Bronchial epithelial cell (primary cell): ENCODE results near the gene NR1D1. TPM values are rescaled to one million over a fixed set of nuclear protein-coding genes. Genes with fewer than 3 reads are reported as not detected.

Source experiments
- DNase-seq: peaks from one replicate; pipeline ENCODE4 v3.0.0-alpha.2; 2010; ENCODE audit warnings: low read depth
- FAIRE-seq: peaks from 2 replicates; lab custom pipeline; 2011; peaks lifted over from hg19 to GRCh38; lab: Jason Lieb, UNC
- H3K27me3 ChIP-seq: 2 replicates; pipeline ENCODE4 v1.5.1; 2011; ENCODE audit warnings: low read length; ENCODE audit not compliant: control insufficient read depth, insufficient read depth
- H3K36me3 ChIP-seq: 2 replicates; pipeline ENCODE4 v1.5.1; 2011; ENCODE audit warnings: low read length; ENCODE audit not compliant: control insufficient read depth, insufficient read depth
- H3K4me3 ChIP-seq: 2 replicates; pipeline ENCODE4 v1.5.1; 2011; ENCODE audit warnings: mild to moderate bottlenecking, low read depth, low read length, control low read depth
- total RNA-seq: library from RNA; depleted of rRNA; stranded (reverse); fragments of >200 nt; gene quantifications from 2 replicates; pipeline ENCODE4 v1.2.1, GENCODE V29; 2014
- TF ChIP-seq, protein P1 (sequence below): IDR thresholded peaks from 2 replicates; pipeline ENCODE4 v1.5.1; 2011; ENCODE audit warnings: mild to moderate bottlenecking, moderate library complexity, low read length, control low read depth, inconsistent platforms; ENCODE audit not compliant: insufficient read depth, severe bottlenecking

The NR1D1 gene
- total RNA-seq, 1 donor from 2014 or later = 0.79 TPM

DNA sequence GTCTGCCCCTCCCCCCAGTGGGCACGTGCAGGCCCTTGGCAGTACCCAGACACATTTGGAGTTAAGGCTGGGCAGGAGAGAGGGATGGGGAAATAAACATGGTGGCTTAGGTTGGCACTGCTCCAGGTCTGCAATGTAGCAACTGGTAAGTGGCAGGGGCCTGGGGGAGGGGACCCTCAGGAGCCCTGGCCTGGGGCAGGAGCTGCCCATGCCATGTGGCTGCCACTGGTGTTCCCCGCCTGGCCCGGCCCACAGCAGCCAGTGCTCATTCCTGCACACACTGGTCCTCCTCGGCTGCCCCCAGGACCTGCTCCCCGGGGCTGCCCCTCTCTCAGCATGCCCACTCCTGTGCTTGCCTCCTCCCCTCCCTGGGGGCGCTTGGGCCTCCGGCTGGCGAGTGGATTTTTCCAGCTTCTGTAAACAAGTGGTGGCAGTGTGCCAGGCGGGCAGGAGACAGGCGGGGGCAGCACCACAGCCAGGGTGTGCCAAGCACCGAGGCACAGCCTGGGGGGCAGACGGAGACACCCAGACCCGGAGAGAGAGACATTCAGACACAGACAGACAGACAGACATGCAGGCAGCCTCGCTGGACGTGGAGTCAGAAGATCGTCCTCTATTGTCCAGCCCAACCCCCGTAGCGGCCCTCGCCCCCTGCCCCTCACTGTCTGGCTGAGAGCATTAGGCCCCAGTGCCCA is 28.2 kb downstream of the NR1D1 start:
- Histone ChIP-seq H3K36me3 (no peaks in the 10 kb centered on the region), H3K27me3 (peaks cover 2% of the 10 kb centered on the region), H3K4me3 (no peak overlapping the region)
- FAIRE-seq (no peak), DNase-seq (no peak)
- TF ChIP-seq, protein P1, sequence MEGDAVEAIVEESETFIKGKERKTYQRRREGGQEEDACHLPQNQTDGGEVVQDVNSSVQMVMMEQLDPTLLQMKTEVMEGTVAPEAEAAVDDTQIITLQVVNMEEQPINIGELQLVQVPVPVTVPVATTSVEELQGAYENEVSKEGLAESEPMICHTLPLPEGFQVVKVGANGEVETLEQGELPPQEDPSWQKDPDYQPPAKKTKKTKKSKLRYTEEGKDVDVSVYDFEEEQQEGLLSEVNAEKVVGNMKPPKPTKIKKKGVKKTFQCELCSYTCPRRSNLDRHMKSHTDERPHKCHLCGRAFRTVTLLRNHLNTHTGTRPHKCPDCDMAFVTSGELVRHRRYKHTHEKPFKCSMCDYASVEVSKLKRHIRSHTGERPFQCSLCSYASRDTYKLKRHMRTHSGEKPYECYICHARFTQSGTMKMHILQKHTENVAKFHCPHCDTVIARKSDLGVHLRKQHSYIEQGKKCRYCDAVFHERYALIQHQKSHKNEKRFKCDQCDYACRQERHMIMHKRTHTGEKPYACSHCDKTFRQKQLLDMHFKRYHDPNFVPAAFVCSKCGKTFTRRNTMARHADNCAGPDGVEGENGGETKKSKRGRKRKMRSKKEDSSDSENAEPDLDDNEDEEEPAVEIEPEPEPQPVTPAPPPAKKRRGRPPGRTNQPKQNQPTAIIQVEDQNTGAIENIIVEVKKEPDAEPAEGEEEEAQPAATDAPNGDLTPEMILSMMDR = no peak

DNA sequence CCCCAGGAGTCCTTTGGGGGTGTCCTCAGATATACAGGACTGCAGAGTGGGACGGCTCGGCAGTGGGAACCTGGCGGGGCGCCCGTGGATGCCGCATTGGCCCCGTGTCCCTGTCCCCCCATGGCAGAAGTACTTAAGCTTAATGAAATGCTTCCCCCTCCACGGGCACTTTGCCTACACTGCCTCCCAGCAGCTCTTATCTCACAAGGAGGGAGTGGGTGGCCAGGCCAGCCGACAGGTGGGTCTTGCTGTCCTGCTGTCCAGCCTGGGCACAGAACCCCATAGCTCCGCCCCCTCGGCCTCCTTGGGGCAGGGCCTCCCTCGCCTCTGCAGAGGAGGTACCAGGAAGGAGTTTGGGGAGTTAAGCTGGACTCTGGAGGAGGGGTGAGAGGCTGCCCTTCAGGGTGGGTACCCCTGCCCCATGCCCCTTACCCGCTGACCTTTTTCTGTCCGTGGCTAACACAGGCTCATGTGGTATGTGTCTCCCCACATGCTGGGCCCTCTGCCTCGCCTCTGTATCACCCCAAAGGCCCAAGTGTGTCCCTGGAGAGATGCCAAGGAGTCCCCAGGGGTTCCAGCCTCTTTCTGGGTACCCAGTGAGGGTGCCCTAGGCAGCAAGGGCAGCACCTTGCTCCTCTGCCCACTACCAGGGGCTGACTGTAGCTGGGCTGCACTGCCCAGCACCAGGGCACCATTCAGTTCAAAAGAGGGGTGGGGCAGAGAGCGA is 28.9 kb downstream of the NR1D1 start:
- Histone ChIP-seq H3K27me3 (peaks cover 2% of the 10 kb centered on the region), H3K4me3 (no peak overlapping the region), H3K36me3 (no peaks in the 10 kb centered on the region)
- FAIRE-seq (no peak), DNase-seq (no peak)
- TF ChIP-seq, protein P1 = no peak

DNA sequence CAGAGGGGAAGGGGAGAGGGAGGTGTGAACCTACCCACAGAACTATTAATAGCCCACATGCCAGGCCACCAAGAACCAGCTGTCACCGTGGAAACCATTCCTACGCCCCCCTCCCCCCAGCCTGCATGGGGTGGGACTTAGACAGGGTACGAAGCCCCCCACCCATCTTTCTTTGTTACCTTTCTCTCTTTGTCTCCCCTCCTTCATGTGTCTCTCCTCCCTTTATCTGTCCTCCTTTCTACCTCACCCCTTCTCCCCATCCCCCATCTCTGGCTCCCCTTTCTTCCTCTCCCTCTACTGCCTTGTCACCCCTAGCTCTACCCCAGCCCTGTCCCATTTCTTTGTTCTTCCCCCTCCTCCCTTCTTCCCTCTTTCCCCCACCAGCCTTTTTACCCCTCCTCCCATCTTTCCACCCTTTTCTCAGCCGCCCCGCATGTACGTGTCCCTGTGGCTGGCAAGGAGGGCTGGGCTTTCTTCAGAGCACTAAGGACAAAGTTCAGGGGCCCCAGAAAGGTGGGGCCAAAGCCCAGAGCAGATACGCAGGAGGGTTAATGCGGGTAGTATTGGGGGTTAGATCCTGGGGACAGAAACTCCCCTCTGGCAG is 29.6 kb downstream of the NR1D1 start:
- no peak for FAIRE-seq
- Histone ChIP-seq H3K27me3 (peaks cover 2% of the 10 kb centered on the region), H3K36me3 (no peaks in the 10 kb centered on the region), H3K4me3 (no peak overlapping the region)
- DNase-seq = no peak
- TF ChIP-seq, protein P1 = no peak

DNA sequence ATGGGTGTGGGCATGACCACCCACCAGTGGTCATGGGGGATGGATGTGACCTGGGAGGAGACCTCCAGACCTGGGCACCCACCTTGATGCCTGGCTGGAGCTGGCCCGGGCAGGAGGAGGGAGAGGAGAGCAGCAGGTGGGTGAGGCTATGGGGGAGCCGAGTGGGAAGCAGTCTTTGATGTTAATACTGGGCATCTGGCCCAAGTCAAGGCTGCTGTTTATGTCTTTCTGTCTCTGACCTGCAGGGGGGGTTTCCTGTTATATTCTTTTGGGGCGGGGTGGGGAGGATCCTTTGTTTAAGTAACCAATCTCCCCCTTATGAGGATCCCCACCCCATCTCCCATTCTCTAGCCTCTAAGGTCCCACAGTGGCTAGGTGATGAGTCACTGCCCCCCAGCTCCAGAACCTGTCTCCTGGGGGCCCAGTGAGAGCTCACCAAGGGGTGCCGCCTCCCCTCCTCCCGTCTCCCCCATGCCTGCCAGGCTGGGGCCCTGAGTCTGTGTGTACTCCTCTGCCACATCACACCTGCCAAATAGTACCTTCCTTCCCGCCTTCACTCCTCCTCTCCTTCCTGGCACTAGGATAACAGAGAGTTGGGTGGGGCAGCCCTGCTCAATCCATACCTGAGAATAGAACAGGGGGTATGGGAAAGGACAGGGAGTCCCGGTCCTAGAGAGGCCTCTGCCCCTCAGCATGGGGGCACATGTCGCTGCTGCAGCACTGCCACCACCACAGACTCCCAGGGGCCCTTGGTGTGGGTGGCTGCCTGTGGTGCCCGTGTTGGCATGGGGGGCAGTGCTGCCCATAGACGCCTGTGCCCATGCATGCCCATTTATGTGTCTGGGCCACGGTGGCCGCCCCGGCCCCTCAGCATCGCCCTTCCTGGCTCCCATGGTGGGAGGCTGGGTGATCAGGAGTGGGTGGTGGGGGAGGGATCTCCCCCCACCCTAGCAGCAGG is 30.4 kb downstream of the NR1D1 start:
- no peak for FAIRE-seq
- Histone ChIP-seq H3K27me3 (peaks cover 2% of the 10 kb centered on the region), H3K36me3 (no peaks in the 10 kb centered on the region), H3K4me3 (no peak overlapping the region)
- no peak for DNase-seq
- TF ChIP-seq, protein P1 = peak; percentile 26

DNA sequence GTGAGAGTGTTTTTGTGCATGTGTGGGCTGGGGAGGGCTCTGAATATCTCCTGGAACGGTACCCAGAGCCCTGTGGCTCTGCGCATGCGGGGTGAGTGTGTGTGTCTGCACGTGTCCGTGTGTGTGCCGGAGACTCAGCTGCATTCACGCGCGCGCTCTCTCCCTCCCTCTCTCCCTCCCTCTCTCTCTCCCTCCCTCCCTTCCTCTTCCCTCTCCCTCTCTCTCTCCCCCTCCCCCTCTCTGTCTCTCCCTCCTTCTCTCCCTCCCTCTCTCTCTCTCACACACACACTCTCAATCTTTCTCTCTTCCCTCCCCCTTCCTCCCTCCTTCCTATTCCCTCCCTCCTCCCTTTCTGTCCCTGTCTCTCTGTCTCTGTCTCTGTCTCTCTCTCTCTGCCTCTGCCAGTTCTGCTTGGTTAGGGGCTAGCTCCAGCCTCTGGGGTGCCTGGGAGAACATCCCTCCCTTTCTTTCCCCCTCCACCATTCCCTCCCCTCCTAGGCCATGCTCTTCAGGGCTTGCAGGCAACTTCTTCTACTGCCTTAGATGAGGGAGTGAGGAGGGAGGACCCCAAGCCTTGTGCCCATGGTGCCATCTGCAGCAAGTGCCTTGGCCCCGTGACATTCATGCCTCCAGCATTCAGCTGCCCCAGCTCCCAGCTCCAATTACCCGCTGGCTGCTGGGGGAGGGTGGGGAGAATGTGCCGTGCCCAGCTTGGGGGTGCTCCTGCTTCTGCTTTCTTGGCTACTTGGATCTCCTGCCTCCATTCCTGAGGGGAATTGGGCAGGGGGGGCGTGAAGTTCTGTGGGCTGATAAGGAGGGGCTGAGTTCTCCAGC is 31.3 kb downstream of the NR1D1 start:
- Histone ChIP-seq H3K36me3 (no peaks in the 10 kb centered on the region), H3K4me3 (peak overlapping the region; percentile 1), H3K27me3 (peaks cover 2% of the 10 kb centered on the region)
- TF ChIP-seq, protein P1 = no peak
- peak; percentile 26 for DNase-seq
- FAIRE-seq = no peak
